MM.1S (cell line): ENCODE measurements around the gene ITGB5.

ENCODE experiments used
- EZH2phosphoT487 ChIP-seq: fragments of 300-600 bp; sonication (generic); IDR thresholded peaks from 2 replicates; pipeline ENCODE4 v1.6.1; 2018; ENCODE audit warnings: antibody characterized with exemption, low read length
- TF ChIP-seq, protein P1 (sequence below): fragments of 300-600 bp; sonication (generic); IDR thresholded peaks from 2 replicates; pipeline ENCODE4 v1.5.1; 2016; ENCODE audit warnings: antibody characterized with exemption, low read length, mixed read lengths

DNA sequence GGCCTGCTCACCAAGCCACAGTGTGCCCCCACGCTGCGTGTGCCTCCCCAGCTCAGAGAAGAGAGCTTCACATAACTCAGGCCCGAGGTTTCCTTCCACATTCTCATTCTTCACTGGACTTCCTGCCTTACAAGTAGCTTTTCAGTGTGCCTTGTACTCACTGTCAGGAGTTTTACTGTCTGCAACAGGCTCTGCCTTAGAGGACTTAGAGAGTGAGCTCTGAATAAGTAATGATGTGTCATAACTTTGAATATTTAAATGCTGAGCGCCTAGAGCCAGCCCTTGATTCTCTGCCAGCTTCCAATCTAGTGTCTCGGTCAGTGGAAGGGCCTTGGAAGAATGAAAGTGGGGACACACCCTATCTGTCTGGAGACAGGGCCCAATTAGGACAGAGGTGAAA lies 41.8 kb downstream of the ITGB5 start:
- TF ChIP-seq, protein P1, sequence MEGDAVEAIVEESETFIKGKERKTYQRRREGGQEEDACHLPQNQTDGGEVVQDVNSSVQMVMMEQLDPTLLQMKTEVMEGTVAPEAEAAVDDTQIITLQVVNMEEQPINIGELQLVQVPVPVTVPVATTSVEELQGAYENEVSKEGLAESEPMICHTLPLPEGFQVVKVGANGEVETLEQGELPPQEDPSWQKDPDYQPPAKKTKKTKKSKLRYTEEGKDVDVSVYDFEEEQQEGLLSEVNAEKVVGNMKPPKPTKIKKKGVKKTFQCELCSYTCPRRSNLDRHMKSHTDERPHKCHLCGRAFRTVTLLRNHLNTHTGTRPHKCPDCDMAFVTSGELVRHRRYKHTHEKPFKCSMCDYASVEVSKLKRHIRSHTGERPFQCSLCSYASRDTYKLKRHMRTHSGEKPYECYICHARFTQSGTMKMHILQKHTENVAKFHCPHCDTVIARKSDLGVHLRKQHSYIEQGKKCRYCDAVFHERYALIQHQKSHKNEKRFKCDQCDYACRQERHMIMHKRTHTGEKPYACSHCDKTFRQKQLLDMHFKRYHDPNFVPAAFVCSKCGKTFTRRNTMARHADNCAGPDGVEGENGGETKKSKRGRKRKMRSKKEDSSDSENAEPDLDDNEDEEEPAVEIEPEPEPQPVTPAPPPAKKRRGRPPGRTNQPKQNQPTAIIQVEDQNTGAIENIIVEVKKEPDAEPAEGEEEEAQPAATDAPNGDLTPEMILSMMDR, result no peak
- no peak for TF ChIP-seq EZH2phosphoT487
